ENCODE measurements around the gene KCNA2.

Gene KCNA2

DNA sequence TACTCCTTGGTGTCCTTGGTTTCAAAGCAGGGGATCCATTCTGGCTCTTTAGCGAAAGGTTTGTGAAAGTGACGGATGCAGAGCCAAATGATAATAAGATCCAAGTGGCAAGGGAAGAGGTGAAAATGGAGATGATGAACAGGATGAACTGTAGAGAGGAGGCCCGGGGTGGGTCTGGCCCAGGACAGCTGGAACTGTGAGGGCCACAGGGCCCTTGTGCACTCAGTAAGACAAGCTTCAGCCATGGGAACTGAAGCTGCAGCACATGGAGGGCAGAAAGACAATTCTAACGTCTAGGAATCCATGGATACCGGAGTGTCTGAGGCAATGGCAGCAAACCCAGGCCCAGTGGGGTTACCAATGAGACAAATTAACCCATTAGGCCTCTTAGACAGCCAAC, 4.8 kb downstream of the KCNA2 start:
- no peak for DNase-seq

GRCh38 chr1:110600716-110601115, 5.4 kb downstream of the KCNA2 start:
- no peak for DNase-seq

- DNase-seq = no peak
Observed at GRCh38 chr1:110597966-110598365, 8.2 kb downstream of the KCNA2 start.

GRCh38 chr1:110596312-110596711, 9.8 kb downstream of the KCNA2 start:
- no peak for DNase-seq

GRCh38 chr1:110595353-110595710, 10.8 kb downstream of the KCNA2 start:
- no peak for DNase-seq

DNA sequence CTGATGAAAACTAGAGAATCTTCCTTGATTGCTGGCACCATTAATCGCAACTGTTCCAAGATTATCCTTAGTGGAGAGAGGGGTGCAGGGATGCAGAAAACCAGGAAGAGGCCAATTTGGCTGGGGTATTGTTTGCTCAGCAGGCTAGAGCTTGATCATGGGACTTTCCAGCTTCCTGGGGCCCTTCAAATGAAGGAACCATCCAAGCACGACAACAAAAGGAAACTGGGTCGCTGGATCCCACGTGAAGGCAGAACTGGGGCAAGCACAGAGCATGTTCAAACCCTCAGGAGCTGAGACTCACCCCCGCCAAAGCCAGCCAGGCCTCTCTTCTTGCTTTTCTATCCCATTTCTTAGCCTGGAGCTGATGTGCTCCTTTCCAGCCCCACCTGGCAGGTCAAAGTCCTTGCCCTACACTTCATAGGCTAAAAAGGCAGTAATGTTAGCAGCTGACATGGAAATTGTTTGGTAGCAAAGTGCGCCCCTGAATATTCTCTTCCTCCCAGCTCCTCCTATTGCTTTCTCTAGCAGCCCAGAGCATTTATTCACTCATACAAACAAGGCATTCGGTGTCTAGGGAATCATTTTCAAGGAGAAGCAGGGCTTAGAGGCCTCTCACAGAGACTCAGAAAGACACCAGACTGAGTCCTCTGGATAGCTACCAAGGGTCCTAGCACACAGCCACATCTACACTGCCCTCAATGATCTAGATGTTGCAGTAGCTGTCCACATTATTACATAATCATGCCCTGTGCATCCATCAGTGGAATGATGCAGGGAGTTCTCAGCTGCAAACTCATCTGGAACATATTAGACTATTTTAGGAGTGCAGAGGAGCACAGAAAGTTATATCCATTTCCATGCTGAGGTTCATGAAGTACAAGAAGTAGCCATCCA, 11.5 kb downstream of the KCNA2 start:
- no peak for DNase-seq

DNA sequence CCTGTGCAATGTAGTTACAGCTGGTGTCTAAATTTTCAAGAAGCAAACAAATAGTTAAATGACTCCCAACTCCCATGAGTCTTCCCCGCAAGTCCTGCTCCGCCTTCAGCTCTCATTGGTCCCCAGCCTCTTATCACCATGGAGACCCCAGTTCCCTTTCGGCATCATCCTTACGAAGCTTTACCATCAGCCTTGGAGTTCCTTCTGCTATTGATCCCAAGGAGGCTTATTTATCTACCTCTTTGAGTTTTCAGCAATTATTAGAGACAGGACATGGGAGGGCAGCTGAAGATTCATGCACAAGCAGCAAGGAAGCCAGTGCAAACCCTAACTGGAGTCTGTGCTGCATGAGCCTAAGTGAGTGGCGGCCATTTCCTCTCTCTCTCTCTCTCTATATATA, 12.3 kb downstream of the KCNA2 start:
- no peak for DNase-seq

- no peak for DNase-seq
Observed at GRCh38 chr1:110591956-110592355, 14.2 kb downstream of the KCNA2 start.

DNA sequence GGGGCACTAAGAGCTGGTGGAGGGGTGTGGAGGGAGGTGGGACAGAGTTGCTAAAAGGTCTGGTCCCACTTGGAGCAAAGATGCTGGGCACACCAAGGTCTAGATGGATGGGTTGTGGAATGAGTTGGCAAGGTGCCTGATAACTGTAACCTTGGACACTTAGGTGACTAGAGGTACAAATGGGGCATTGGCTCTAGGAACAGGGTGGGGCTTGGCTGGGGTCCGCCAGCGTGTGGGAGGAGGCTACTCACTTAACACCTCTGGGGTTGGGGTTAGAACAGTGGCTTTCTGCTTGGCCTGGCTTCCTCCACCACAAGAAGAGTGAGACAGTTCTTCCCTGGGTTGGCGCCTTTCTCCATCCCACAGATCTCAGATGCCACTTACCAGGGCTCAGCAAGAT, 17.2 kb downstream of the KCNA2 start:
- DNase-seq = no peak

DNA sequence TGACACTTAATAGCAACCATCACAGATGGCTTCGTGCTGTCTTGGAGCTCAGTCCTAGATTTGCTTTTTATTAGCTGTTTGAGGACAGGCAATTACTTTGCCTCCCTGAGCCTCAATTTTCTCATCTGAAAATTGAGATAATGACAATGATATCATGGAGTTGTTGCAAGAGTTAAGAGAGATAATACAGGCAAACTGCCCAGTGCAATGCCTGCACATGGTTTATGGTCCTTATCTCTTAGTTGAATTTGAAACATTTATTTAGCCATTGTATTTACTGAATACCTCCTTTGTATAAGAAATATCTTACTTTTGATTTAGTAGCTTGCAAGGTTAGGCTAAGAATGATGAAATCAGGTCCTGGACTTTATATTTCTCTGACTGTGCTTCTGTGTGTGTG, 17.7 kb downstream of the KCNA2 start:
- DNase-seq = no peak

- DNase-seq = no peak
Observed at GRCh38 chr1:110587906-110588305, 18.3 kb downstream of the KCNA2 start.

GRCh38 chr1:110585481-110585880, 20.7 kb downstream of the KCNA2 start:
- DNase-seq = no peak

DNA sequence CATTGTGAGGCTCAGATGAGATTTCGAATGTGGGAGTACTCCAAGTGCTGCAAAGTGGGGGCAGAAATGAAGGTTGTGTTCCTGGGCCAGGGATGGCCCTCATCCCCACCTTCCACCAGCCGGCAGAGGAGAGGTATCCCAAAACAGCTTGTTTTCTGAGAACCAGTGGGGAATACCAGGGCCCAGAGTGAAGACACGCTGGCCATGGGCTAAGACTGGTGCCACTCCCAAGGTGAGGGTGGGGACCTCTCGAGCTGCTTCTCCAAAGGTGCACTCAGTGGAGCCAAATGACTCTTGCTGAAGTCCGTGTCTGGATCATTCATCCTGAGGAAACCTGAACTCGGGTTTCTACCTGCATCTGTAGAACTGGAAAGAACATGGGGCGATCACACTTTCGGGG, 22.1 kb downstream of the KCNA2 start:
- no peak for DNase-seq

DNA sequence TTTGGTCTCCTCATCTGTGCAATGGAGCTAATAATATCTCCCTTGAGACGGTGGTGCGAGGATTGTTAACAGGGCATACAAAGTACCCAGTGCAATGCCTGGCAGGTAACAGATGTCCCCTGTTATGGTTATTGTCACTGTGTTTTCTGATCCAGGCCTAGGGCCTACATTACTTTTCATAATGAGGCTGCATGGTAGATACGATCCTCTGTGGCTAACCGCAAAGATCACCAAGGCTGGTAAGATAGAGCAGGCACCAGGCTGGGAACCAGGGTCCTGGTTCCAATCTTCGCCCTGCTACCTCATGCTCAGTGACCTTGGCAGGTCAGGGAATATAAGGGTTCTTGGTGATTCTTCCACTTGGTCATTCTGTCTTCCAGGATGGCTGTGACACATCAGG, 22.7 kb downstream of the KCNA2 start:
- no peak for DNase-seq

- DNase-seq = no peak
Observed at GRCh38 chr1:110582378-110582777, 23.8 kb downstream of the KCNA2 start.

DNA sequence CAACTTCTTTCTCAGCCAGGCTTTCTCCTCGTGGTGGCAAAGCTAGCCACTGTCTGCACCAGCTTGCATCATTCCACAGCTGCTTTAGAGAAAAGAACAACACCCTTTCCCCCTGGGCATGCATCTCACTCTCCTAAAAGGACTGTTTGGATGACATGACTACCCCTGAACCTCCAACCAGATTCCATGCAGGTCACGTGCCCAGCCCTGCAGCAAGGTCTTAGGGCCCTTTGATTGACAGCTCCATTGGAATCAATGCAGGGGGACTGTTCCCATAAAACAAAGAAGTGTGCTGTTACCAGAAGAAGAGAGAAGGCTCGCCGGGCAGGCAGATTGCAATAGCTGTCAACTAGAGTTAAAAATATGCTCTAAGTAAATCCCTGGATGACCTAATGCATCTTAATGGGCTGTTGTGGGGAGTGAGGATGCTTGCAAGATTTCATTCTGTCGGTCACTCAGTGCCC, 24.4 kb downstream of the KCNA2 start:
- DNase-seq = no peak

GRCh38 chr1:110580244-110580643, 25.9 kb downstream of the KCNA2 start:
- DNase-seq = no peak

GRCh38 chr1:110579460-110579859, 26.7 kb downstream of the KCNA2 start:
- no peak for DNase-seq

DNA sequence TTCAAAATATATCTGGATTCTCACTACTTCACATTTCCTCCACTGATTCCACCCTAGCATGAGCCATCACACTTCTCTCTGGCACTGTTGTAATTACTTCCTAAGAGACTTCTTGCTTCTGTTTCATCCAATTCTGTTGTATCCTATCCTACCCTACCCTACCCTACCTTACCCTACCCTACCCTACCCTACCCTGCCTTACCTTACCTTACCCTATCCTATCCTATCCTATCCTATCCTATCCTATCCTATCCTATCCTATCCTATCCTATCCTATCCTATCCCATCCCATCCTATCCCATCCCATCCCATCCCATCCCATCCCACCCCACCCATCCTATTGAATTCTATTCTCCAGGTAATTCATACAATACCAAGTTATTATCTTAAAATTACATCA, 29.7 kb downstream of the KCNA2 start:
- no peak for DNase-seq

- DNase-seq = no peak
Observed at GRCh38 chr1:110573314-110573713, 32.8 kb downstream of the KCNA2 start.

- DNase-seq = no peak
Observed at GRCh38 chr1:110572751-110573150, 33.4 kb downstream of the KCNA2 start.

- no peak for DNase-seq
Observed at GRCh38 chr1:110570901-110571300, 35.3 kb downstream of the KCNA2 start.

- DNase-seq = no peak
Observed at GRCh38 chr1:110570307-110570706, 35.9 kb downstream of the KCNA2 start.

DNA sequence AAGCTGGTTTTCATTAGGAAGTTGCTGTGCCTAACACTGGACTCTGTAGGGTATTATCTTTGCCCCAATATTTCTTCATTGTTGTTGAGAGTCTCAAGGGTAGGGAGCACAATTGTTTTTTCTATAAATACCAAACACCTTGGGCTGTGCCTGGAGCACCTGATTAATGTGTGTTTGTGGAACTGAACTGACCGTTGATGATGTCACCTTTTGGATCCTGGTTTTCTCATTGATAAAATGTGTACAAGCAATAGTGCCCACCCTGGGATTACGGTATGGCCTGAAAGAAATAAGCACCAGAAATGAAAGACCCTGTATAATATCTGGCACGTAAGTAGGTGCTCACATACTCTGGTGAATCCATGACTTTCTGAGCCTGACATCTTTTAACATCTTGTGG, 39.3 kb downstream of the KCNA2 start:
- no peak for DNase-seq

- no peak for DNase-seq
Observed at GRCh38 chr1:110565565-110565964, 40.6 kb downstream of the KCNA2 start.

Measured in CD4-positive, alpha-beta T cell treated with Interleukin-12 subunit alpha and Interleukin-12 subunit beta, for 1 hour (primary cell).